SK-N-SH (cell line): ENCODE data around the gene MIP.
"Not testable (repeated sequence)": the region's sequence is repeated elsewhere in the genome, so short reads cannot be mapped to it uniquely, and the experiment has no call there.

Experiments
- CTCF ChIP-seq: fragments of 200-600 bp; sonication (generic); IDR thresholded peaks from 2 replicates; pipeline ENCODE4 v1.6.1; 2017; ENCODE audit warnings: antibody characterized with exemption, mild to moderate bottlenecking, moderate library complexity
- EP300 ChIP-seq, 2 experiments: IDR thresholded peaks; 2 replicates each; pipeline versions ENCODE4 v1.4.0 to v1.6.1; 2012; ENCODE audit warnings: borderline replicate concordance in 1 of 2, low read depth in 1 of 2, low read length in 1 of 2
- MAX ChIP-seq: IDR thresholded peaks from 2 replicates; pipeline ENCODE4 v1.4.0; 2012; ENCODE audit warnings: low read depth
- MEF2A ChIP-seq: IDR thresholded peaks from 2 replicates; pipeline ENCODE4 v1.4.0; 2012; ENCODE audit warnings: low read depth, borderline replicate concordance

DNA sequence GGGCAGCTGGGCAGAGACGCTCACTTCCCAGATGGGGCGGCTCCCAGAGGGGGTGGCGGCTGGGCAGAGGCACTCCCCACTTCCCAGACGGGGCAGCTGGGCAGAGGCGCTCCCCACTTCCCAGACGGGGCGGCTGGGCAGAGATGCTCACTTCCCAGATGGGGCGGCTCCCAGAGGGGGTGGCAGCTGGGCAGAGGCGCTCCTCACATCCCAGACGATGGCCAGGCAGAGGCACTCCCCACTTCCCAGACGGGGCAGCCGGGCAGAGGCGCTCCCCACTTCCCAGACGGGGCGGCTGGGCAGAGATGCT, 39.6 kb upstream of the MIP start:
- not testable (repeated sequence) for TF ChIP-seq EP300 (IDR thresholded peaks at IDR 0.05; ENCODE audit: borderline replicate concordance in 1 of 2, low read depth in 1 of 2, low read length in 1 of 2); CTCF; MAX; MEF2A
